ENCODE data around the gene THSD7B. TPM values are rescaled to one million over a fixed set of nuclear protein-coding genes. Genes with fewer than 3 reads are reported as not detected.

Gene THSD7B
- total and polyA plus RNA-seq, 2 of the 13 experiments (the other 11 are each of a cell fraction or from before 2014, with no cell fraction given): 0.02 TPM; not detected in 1

DNA sequence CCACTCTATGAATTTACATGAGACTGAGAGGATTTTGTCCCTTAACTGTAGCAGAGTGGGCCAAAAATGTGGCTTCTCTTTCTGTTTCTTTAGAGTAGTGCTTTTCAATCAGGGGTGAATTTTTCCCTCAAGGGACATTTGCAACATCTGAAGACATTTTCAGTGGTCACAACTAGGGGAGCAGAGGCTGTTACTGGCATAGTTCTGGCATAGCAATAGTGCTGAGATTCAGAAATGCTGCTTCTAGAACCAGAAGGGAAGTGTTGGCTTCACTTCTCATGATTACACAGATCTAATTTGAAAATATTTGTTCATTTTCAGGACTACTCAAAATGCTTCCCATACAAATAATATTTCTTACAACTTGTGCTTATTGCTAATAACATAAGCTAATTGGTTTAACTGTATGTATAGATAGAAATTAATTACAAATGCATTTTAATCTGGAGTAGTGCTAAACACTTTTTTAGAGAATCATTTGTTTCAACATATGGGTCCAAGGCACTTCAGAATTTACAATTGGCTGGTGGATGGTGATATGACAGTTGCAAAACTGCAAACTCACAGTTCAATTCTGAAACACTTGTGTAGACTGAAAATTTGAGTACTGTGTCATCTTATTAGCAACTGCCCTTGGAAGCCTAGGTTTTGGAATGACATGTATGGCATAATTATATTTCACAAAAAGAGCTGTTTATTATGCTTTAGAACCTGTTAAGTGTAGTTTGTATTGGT is 526.7 kb downstream of the THSD7B start:
- intact Hi-C loops (cut with micrococcal nuclease; ENCODE audit: unreplicated experiment) (no loop called here), in situ Hi-C loops (cut with HindIII; ENCODE audit: extremely low pct_ligation_motif_present, low pct_unique_long_range_greater_than_20kb) (no loop called here)
- FAIRE-seq (no peak), ATAC-seq (no peak), DNase-seq (ENCODE audit: low spot score) (no peak)
- Histone ChIP-seq H2AFZ (ENCODE audit: low read length) (no peak overlapping the region), H4K20me1 (ENCODE audit: insufficient read depth, low read length) (no peaks in the 10 kb centered on the region), H3K27me3 (ENCODE audit: control insufficient read depth in 1 of 2, insufficient read depth in 2 of 2, low read length in 2 of 2) (no peaks in the 10 kb centered on the region), H3K36me3 (replicated peaks in 1 of 2; ENCODE audit: control insufficient read depth in 1 of 2, insufficient read depth in 2 of 2, low read length in 2 of 2) (no peaks in the 10 kb centered on the region), H3K9ac (ENCODE audit: insufficient read depth, low read depth, low read length) (no peak overlapping the region), H3K9me3 (ENCODE audit: low read length) (no peaks in the 10 kb centered on the region), H3K27ac (ENCODE audit: extremely low read length, insufficient read depth, low read length) (no peak overlapping the region), H3K79me2 (ENCODE audit: insufficient read depth, low read length) (no peaks in the 10 kb centered on the region), H3K4me3 (replicated peaks in 1 of 3; ENCODE audit: insufficient read depth in 1 of 3, low read depth in 2 of 3, low read length in 3 of 3) (no peak overlapping the region), H3K4me2 (ENCODE audit: low read depth, low read length) (no peak overlapping the region), H3K4me1 (ENCODE audit: insufficient read depth, low read length) (no peaks in the 10 kb centered on the region)
- ChIA-PET CTCF (ENCODE audit: low intra/inter-chr PET ratio, low total read pairs) (no interaction called here), POLR2A (no interaction called here)
- BruUV-seq (replicated peaks): no TSS peak
- TF ChIP-seq FLYWCH1 (CRISPR knock-in tag; IDR thresholded peaks at IDR 0.05): no peak
- no peak for TF ChIP-seq ZNF382 (CRISPR knock-in tag; IDR thresholded peaks at IDR 0.05; ENCODE audit: borderline replicate concordance)
- TF ChIP-seq ZEB1 (IDR thresholded peaks at IDR 0.05; ENCODE audit: insufficient replicate concordance, low read depth): no peak
- TF ChIP-seq ZNF24 (IDR thresholded peaks at IDR 0.05): no peak
- TF ChIP-seq MAFK (conservative IDR thresholded peaks at IDR 0.05 in 1 of 2, IDR thresholded peaks at IDR 0.05 in 1 of 2; ENCODE audit: low read length in 2 of 2): no peak
- no peak for TF ChIP-seq EHMT2 (IDR thresholded peaks at IDR 0.05; ENCODE audit: borderline replicate concordance, low read depth, low read length)
- TF ChIP-seq TRIM24 (CRISPR knock-in tag; IDR thresholded peaks at IDR 0.05): no peak
- TF ChIP-seq ZIK1 (CRISPR knock-in tag; IDR thresholded peaks at IDR 0.05; ENCODE audit: borderline replicate concordance, low read depth): no peak
- TF ChIP-seq, protein P1, sequence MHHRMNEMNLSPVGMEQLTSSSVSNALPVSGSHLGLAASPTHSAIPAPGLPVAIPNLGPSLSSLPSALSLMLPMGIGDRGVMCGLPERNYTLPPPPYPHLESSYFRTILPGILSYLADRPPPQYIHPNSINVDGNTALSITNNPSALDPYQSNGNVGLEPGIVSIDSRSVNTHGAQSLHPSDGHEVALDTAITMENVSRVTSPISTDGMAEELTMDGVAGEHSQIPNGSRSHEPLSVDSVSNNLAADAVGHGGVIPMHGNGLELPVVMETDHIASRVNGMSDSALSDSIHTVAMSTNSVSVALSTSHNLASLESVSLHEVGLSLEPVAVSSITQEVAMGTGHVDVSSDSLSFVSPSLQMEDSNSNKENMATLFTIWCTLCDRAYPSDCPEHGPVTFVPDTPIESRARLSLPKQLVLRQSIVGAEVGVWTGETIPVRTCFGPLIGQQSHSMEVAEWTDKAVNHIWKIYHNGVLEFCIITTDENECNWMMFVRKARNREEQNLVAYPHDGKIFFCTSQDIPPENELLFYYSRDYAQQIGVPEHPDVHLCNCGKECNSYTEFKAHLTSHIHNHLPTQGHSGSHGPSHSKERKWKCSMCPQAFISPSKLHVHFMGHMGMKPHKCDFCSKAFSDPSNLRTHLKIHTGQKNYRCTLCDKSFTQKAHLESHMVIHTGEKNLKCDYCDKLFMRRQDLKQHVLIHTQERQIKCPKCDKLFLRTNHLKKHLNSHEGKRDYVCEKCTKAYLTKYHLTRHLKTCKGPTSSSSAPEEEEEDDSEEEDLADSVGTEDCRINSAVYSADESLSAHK (CRISPR knock-in tag; IDR thresholded peaks at IDR 0.05; ENCODE audit: borderline replicate concordance): no peak
- TF ChIP-seq ZNF468 (CRISPR knock-in tag; IDR thresholded peaks at IDR 0.05): no peak
- TF ChIP-seq, protein P2, sequence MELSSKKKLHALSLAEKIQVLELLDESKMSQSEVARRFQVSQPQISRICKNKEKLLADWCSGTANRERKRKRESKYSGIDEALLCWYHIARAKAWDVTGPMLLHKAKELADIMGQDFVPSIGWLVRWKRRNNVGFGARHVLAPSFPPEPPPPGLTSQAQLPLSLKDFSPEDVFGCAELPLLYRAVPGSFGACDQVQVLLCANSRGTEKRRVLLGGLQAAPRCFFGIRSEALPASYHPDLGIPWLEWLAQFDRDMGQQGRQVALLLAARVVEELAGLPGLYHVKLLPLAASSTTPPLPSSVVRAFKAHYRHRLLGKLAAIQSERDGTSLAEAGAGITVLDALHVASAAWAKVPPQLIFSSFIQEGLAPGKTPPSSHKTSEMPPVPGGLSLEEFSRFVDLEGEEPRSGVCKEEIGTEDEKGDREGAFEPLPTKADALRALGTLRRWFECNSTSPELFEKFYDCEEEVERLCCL (CRISPR knock-in tag; IDR thresholded peaks at IDR 0.05; ENCODE audit: borderline replicate concordance): no peak
- no peak for TF ChIP-seq ZNF451 (CRISPR knock-in tag; IDR thresholded peaks at IDR 0.05)
- TF ChIP-seq, protein P3, sequence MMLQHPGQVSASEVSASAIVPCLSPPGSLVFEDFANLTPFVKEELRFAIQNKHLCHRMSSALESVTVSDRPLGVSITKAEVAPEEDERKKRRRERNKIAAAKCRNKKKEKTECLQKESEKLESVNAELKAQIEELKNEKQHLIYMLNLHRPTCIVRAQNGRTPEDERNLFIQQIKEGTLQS (CRISPR knock-in tag; IDR thresholded peaks at IDR 0.05): no peak
- no peak for TF ChIP-seq RORA (CRISPR knock-in tag; IDR thresholded peaks at IDR 0.05)
- no peak for TF ChIP-seq MLLT10 (CRISPR knock-in tag; IDR thresholded peaks at IDR 0.05)
- TF ChIP-seq KMT2A (CRISPR knock-in tag; IDR thresholded peaks at IDR 0.05): no peak

Measured in HepG2 (cell line).